GM06990 (cell line): ENCODE results near the gene NDUFA13.

ENCODE experiments used
- DNase-seq: peaks from one replicate; pipeline ENCODE4 v3.0.0-alpha.2; 2011; ENCODE audit not compliant: insufficient read length; ENCODE audit errors: extremely low read depth
- H3K27me3 ChIP-seq: replicated peaks from 2 replicates; pipeline ENCODE4 v1.6.0; 2011; ENCODE audit warnings: low read length; ENCODE audit not compliant: control insufficient read depth, insufficient read depth
- H3K36me3 ChIP-seq: 2 replicates; pipeline ENCODE4 v1.5.1; 2011; ENCODE audit warnings: low read length; ENCODE audit not compliant: control insufficient read depth, insufficient read depth
- H3K4me3 ChIP-seq: replicated peaks from 2 replicates; pipeline ENCODE4 v1.5.1; 2011; ENCODE audit warnings: low read depth, mild to moderate bottlenecking, control low read depth, low read length
- CTCF ChIP-seq: IDR thresholded peaks from 2 replicates; pipeline ENCODE4 v1.5.1; 2011; ENCODE audit warnings: low read length, control low read depth, mild to moderate bottlenecking, inconsistent platforms; ENCODE audit not compliant: insufficient read depth, poor library complexity, severe bottlenecking

Gene NDUFA13

GRCh38 chr19:19538785-19539166, 22.8 kb downstream of the NDUFA13 start:
- Histone ChIP-seq H3K27me3 (no peaks in the 10 kb centered on the region), H3K4me3 (no peak overlapping the region), H3K36me3 (no peaks in the 10 kb centered on the region; the same call in none of the 2 replicates)
- TF ChIP-seq CTCF, result no peak
- DNase-seq, result no peak

- no peaks in the 10 kb centered on the region for H3K27me3 ChIP-seq
- no peak for TF ChIP-seq CTCF
- no peak overlapping the region for H3K4me3 ChIP-seq
- H3K36me3 ChIP-seq, result no peaks in the 10 kb centered on the region; the same call in none of the 2 replicates
- no peak for DNase-seq
Measured at GRCh38 chr19:19539698-19540063, 23.7 kb downstream of the NDUFA13 start.

- H3K4me3 ChIP-seq, result no peak overlapping the region
- TF ChIP-seq CTCF, result no peak
- no peaks in the 10 kb centered on the region for H3K27me3 ChIP-seq
- H3K36me3 ChIP-seq, result no peaks in the 10 kb centered on the region; the same call in 1 of the 2 replicates
- DNase-seq, result peak; percentile 82
Measured at GRCh38 chr19:19540064-19540714, 24.2 kb downstream of the NDUFA13 start.

GRCh38 chr19:19540715-19541515, 24.9 kb downstream of the NDUFA13 start:
- Histone ChIP-seq H3K36me3 (no peaks in the 10 kb centered on the region), H3K27me3 (no peaks in the 10 kb centered on the region), H3K4me3 (peak overlapping the region; percentile 32)
- TF ChIP-seq CTCF, result no peak
- peak; percentile 75 for DNase-seq

GRCh38 chr19:19541616-19542015, 25.6 kb downstream of the NDUFA13 start:
- H3K27me3 ChIP-seq, result no peaks in the 10 kb centered on the region
- H3K4me3 ChIP-seq, result no peak overlapping the region; the same call in 1 of the 2 replicates
- no peaks in the 10 kb centered on the region for H3K36me3 ChIP-seq
- TF ChIP-seq CTCF, result no peak
- no peak for DNase-seq
